ENCODE data around the gene LNP1. TPM values are rescaled to one million over a fixed set of nuclear protein-coding genes. Genes with fewer than 3 reads are reported as not detected.
A peak's percentile ranks its signal among the peaks of the same experiment; 100 is the strongest.

LNP1 gene
- total and polyA plus RNA-seq, 2 of the 13 experiments (the other 11 are each of a cell fraction or from before 2014, with no cell fraction given) = 3.6 to 7.0 TPM

- no peak for TF ChIP-seq PPARG (CRISPR knock-in tag; conservative IDR thresholded peaks at IDR 0.05)
- TF ChIP-seq ASH2L (IDR thresholded peaks at IDR 0.05; ENCODE audit: insufficient read length, low read depth, low read length) = peak; percentile 49
- TF ChIP-seq ZFP36 (IDR thresholded peaks at IDR 0.05; ENCODE audit: borderline replicate concordance, low read depth, low read length, partially characterized antibody) = no peak
- no peak for TF ChIP-seq MYNN (CRISPR knock-in tag; IDR thresholded peaks at IDR 0.05; ENCODE audit: low read depth)
- no peak for TF ChIP-seq SIX4 (CRISPR knock-in tag; IDR thresholded peaks at IDR 0.05)
- TF ChIP-seq, protein P1, sequence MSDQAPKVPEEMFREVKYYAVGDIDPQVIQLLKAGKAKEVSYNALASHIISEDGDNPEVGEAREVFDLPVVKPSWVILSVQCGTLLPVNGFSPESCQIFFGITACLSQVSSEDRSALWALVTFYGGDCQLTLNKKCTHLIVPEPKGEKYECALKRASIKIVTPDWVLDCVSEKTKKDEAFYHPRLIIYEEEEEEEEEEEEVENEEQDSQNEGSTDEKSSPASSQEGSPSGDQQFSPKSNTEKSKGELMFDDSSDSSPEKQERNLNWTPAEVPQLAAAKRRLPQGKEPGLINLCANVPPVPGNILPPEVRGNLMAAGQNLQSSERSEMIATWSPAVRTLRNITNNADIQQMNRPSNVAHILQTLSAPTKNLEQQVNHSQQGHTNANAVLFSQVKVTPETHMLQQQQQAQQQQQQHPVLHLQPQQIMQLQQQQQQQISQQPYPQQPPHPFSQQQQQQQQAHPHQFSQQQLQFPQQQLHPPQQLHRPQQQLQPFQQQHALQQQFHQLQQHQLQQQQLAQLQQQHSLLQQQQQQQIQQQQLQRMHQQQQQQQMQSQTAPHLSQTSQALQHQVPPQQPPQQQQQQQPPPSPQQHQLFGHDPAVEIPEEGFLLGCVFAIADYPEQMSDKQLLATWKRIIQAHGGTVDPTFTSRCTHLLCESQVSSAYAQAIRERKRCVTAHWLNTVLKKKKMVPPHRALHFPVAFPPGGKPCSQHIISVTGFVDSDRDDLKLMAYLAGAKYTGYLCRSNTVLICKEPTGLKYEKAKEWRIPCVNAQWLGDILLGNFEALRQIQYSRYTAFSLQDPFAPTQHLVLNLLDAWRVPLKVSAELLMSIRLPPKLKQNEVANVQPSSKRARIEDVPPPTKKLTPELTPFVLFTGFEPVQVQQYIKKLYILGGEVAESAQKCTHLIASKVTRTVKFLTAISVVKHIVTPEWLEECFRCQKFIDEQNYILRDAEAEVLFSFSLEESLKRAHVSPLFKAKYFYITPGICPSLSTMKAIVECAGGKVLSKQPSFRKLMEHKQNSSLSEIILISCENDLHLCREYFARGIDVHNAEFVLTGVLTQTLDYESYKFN (CRISPR knock-in tag; conservative IDR thresholded peaks at IDR 0.05) = peak; percentile 80
- 0 out of 2 replicates have a peak, but pooled peaks have one; percentile 40 for TF ChIP-seq TARDBP (CRISPR knock-in tag; IDR thresholded peaks at IDR 0.05)
- TF ChIP-seq AFF4 (CRISPR knock-in tag; IDR thresholded peaks at IDR 0.05) = no peak
- TF ChIP-seq SNAPC2 (CRISPR knock-in tag; IDR thresholded peaks at IDR 0.05) = no peak
These were observed 10.0 kb downstream of the LNP1 start (continued) for GRCh38 chr3:100411091-100411982.
